Stimulated activated CD4-positive, alpha-beta T cell treated with anti-CD3 and anti-CD28 coated beads, Interleukin-1b, Interleukin-23, amount 100 ng/mL, for 48 hours (primary cell): Measurements from ENCODE around the gene TSC2.
"Not testable (repeated sequence)": the region's sequence is repeated elsewhere in the genome, so short reads cannot be mapped to it uniquely, and the experiment has no call there.

ENCODE experiments used
- DNase-seq: peaks from one replicate; pipeline ENCODE4 v3.0.0-alpha.2; 2020

The TSC2 gene

GRCh38 chr16:2087748-2088631 lies 40.2 kb downstream of the TSC2 start:
- no peak for DNase-seq

GRCh38 chr16:2088759-2089358 lies 41.1 kb downstream of the TSC2 start:
- DNase-seq = no peak

GRCh38 chr16:2089706-2090480 lies 42.1 kb downstream of the TSC2 start:
- no peak for DNase-seq

GRCh38 chr16:2090481-2090776 lies 42.6 kb downstream of the TSC2 start:
- no peak for DNase-seq

GRCh38 chr16:2090777-2091546 lies 43.2 kb downstream of the TSC2 start:
- DNase-seq = peak; percentile 23

GRCh38 chr16:2091547-2092255 lies 43.9 kb downstream of the TSC2 start:
- no peak for DNase-seq

- DNase-seq = no peak
Observed at GRCh38 chr16:2092256-2092620, 44.5 kb downstream of the TSC2 start.

- DNase-seq = no peak
Observed at GRCh38 chr16:2092866-2093265, 45.1 kb downstream of the TSC2 start.

GRCh38 chr16:2093793-2094192 lies 46.0 kb downstream of the TSC2 start:
- DNase-seq = no peak

GRCh38 chr16:2095315-2095853 lies 47.6 kb downstream of the TSC2 start:
- DNase-seq = no peak

GRCh38 chr16:2095918-2096582 lies 48.3 kb downstream of the TSC2 start:
- no peak for DNase-seq

GRCh38 chr16:2096853-2097595 lies 49.2 kb downstream of the TSC2 start:
- DNase-seq = no peak

GRCh38 chr16:2097689-2098088 lies 49.9 kb downstream of the TSC2 start:
- not testable (repeated sequence) for DNase-seq

GRCh38 chr16:2101581-2101980 lies 53.8 kb downstream of the TSC2 start:
- DNase-seq = not testable (repeated sequence)

- no peak for DNase-seq
Observed at GRCh38 chr16:2102471-2102870, 54.7 kb downstream of the TSC2 start.

- not testable (repeated sequence) for DNase-seq
Observed at GRCh38 chr16:2104464-2104863, 56.7 kb downstream of the TSC2 start.

- DNase-seq = not testable (repeated sequence)
Observed at GRCh38 chr16:2105291-2105690, 57.5 kb downstream of the TSC2 start.

GRCh38 chr16:2105769-2106168 lies 58.0 kb downstream of the TSC2 start:
- DNase-seq = not testable (repeated sequence)

- DNase-seq = not testable (repeated sequence)
Observed at GRCh38 chr16:2106211-2106610, 58.4 kb downstream of the TSC2 start.

GRCh38 chr16:2107121-2107790 lies 59.5 kb downstream of the TSC2 start:
- DNase-seq = not testable (repeated sequence)
